ENCODE data around the gene TSKU. TPM values are rescaled to one million over a fixed set of nuclear protein-coding genes. Genes with fewer than 3 reads are reported as not detected.

TSKU gene
- total and polyA plus RNA-seq, 9 of the 15 experiments (the other 6 are each of a cell fraction or from before 2014, with no cell fraction given): 0.60 to 11.9 (median 8.4) TPM

GRCh38 chr11:76824083-76824939, 41.2 kb downstream of the TSKU start (continued):
- TF ChIP-seq MGA (IDR thresholded peaks at IDR 0.05) (no peak), CBX3 (IDR thresholded peaks at IDR 0.05; ENCODE audit: borderline replicate concordance in 1 of 2, low read length in 2 of 2) (no peak), ZBED1 (IDR thresholded peaks at IDR 0.05) (no peak), CREB3 (tag; conservative IDR thresholded peaks at IDR 0.05; ENCODE audit: low read depth) (no peak), HLTF (IDR thresholded peaks at IDR 0.05) (peak; percentile 72; the same call in 1 of the 2 replicates), CEBPZ (IDR thresholded peaks at IDR 0.05; ENCODE audit: borderline replicate concordance, low read depth, low read length) (no peak), KDM4B (IDR thresholded peaks at IDR 0.05; ENCODE audit: borderline replicate concordance in 2 of 2, low read depth in 1 of 2) (no peak), SRF (CRISPR knock-in tag; IDR thresholded peaks at IDR 0.05) (no peak; a peak in 1 of 4 replicates), ZNF57 (CRISPR knock-in tag; IDR thresholded peaks at IDR 0.05) (no peak)

All from K562 (cell line).